HG02642 (cell line): ENCODE results near the gene FAM241B.
A peak's percentile ranks its signal among the peaks of the same experiment; 100 is the strongest.

Experiments used
- ATAC-seq: cut with Tn5 transposase; IDR thresholded peaks from one replicate; pipeline ENCODE4 v1.9.1; 2021; ENCODE audit warnings: mild to moderate bottlenecking; ENCODE audit not compliant: unreplicated experiment, poor library complexity

FAM241B gene, protein sequence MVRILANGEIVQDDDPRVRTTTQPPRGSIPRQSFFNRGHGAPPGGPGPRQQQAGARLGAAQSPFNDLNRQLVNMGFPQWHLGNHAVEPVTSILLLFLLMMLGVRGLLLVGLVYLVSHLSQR

DNA sequence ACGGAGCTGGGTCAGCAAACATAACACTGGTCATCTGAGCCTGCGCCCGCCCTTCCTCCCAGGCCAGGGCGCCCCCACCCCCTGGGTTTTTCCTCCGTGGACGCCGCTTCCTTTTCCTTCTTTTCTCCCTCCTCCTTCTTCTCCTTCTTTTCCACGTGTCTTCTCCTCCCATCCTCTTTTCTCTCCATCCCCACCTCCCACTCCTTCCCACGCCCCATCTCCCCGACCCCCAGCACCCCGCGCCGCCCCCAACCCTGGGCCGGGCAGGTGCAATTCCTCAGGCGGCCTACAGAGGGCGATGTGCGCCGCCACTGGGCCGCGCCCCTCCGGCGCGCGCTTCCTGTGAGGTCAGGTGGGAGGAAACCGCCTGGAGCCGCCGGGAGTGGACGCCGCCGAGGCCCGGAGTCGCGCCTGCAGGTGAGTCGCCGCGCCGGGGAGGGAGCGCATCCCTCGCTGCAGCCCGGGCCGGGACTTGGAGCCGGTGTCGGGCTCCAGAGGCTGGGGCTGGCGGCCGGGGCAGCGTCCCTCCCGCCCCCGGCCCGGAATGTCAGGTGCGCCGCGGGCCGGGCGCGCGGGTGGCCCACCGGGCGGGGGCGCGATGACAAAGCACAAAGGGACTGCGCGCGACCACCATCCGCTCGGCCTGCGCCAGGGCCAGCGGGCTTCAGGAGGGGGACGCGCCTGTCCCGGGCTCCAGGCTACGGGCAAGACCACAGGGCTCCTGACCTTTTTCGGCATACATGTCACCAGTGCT lies at the start of gene FAM241B:
FAM241B (plus strand) TSS at position 351 of the 754 bp plus-strand sequence. CDS start 1,497 bp downstream, outside the sequence.
- ATAC-seq, result peak; percentile 57

DNA sequence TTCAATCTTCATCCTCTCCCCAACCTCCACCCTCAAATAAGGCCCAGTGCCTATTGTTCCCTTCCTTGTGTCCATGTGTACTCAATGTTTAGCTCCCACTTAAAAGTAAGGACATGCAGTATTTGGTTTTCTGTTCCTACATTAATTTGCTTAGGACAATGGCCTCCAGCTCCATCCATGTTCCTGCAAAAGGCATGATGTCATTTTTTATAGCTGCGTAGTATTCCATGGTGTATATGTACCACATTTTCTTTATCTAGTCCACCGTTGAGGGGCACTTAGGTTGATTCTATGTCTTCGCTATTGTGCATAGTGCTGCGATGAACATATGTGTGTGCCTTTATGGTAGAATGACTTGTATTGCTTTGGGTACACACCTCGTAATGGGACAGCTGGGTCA lies 49.6 kb upstream of the FAM241B start:
- no peak for ATAC-seq

DNA sequence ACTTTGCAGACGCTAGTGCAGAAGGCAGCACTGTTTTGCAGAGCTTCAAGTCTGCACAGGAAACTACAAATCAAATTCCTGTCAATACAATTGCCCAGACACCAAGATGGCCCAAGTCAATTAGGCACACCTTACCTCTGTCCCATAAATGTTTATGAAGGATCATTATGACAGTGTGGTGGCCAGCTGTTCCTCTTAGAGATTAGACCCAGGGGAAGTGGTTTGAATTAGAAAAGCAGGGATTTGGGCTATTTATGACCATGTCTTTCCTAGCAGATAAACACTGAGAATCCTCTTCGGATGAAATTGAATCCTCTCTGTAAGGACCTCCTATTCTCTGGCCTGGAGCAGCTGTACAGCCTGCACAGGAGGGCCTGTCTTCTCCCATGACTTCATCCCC lies 46.9 kb upstream of the FAM241B start:
- ATAC-seq, result no peak

- no peak for ATAC-seq
These were observed 45.4 kb upstream of the FAM241B start for GRCh38 chr10:69584624-69585023.

- ATAC-seq, result no peak
These were observed 41.7 kb upstream of the FAM241B start for GRCh38 chr10:69588358-69588757.

DNA sequence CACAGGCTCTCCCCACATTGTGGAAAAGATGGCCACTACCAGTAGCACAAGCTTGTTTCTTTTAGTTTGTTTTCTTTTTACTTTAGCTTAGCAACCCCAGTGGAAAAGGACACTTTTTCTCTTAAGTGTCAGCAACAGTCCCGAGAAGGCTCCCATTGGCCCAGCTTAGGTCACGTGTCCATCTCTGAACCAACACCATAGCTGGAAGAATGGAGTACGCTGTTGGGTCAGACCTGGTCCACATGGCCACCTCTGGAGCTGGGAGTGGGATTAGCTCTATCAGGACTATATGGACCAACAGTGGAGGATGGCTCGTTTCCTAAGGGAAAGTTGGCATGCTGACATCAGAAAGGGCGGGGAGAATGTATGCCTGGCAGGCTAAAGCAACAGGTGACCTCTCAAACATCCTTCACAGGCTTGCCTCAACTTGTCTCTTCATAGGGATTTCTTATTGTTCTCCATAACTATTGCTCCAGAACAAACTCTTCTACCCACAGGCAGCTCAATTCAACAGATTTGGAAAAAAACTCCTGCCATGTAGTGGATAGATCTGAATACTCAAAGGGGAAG lies 29.2 kb upstream of the FAM241B start:
- no peak for ATAC-seq

DNA sequence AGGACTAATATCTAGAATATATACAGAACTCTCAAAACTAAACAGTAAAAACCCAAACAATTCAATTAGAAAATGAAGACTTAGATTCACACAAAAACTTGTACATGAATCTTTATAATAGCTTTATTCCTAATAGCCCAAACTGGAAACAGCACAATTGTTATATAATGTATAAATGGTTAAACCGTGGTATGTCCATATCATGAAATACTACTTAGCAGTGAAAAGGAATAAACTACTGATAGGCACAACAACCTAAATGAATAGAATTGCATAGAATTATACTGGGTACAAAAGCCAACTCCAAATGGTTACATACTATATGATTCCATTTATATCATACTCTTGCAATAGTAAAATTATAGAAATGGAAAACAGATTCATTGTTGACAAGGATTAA lies 21.0 kb upstream of the FAM241B start:
- ATAC-seq, result no peak

GRCh38 chr10:69612760-69613159 lies 17.3 kb upstream of the FAM241B start:
- no peak for ATAC-seq

DNA sequence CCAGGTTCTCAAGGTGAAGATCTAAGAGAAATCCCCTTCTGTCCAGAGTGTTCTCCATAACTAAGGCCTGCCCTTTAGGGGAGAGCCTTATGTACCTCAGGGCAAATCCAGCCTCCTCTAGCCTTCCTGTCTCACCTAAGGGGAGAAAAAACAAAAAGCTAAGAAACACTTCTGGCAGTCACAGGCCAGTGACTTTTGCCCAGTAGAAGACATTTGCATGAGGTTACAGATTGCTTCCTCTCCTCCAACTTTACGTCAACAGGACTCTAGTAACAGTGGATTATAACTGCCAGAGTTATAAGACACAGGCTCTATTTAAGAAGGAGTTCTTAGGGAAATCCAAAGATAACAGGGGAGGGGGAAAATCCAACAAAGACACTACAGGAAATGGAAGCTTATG lies 15.9 kb upstream of the FAM241B start:
- ATAC-seq, result no peak

GRCh38 chr10:69616358-69616757 lies 13.7 kb upstream of the FAM241B start:
- no peak for ATAC-seq

- no peak for ATAC-seq
These were observed 11.3 kb upstream of the FAM241B start for GRCh38 chr10:69618746-69619145.

- ATAC-seq, result no peak
These were observed 10.4 kb upstream of the FAM241B start for GRCh38 chr10:69619626-69620025.

DNA sequence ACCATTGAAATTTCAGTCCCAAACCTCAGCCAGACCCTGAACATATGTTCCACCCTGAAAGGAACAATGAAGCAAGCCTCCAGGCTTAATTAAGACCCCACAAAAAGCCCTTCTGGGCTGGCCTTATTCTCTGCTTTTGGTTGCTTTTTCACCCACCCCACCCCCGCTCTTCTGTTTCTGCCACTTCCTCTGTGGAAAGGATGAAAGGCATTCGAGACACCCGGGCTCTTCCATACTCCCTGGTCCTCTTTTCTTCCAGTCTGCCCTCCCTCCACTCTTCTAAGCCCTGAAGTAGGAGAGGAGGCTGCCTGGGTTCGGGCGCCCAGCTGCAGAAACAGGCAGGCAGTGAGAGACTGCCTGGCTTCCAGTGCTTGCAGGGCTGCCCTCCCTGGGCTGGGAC lies 9.4 kb upstream of the FAM241B start:
- ATAC-seq, result no peak

GRCh38 chr10:69624245-69624786 lies 5.7 kb upstream of the FAM241B start:
- no peak for ATAC-seq

GRCh38 chr10:69626826-69627225 lies 3.2 kb upstream of the FAM241B start:
- no peak for ATAC-seq

- ATAC-seq, result no peak
These were observed 1.2 kb upstream of the FAM241B start for GRCh38 chr10:69628891-69629290.

- ATAC-seq, result no peak
These were observed 539 bp upstream of the FAM241B start for GRCh38 chr10:69629519-69629896.

DNA sequence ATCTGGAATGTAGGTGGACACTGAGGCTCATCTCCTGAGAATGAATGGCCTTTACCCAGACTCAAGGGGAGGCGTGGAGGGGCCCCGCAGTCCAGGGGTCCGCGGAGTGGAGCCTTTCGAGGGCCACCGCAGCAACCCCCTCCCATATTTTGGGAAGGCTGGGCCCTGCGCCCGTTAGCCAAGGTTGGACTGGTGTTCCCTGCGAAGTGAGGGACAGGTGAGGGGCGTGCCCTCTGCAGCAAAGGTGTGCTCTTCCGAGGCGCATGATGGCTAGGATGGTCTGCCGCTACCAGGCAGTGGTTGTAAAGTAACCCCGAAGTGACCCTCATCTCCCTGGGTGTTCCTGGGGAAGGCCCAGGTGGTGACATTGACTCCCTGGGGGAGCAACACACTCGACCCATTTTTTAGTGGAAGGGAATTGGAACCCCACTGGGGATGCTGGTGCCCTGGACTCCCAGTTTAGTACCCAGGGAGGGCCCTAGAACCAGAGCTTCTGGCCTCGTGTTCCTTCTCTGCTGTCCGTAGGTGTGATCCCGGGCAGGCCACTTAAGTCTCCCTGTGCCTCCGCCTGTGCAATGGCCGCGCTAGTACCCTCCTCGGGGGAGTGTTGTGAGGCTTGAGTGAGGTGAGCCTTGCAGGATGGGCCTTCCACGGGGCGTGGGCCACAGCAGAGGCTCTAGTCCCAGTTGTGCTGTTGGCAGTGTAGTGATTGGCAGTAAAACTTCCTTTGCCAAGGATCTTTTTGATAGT lies 779 bp downstream of the FAM241B start:
- no peak for ATAC-seq

DNA sequence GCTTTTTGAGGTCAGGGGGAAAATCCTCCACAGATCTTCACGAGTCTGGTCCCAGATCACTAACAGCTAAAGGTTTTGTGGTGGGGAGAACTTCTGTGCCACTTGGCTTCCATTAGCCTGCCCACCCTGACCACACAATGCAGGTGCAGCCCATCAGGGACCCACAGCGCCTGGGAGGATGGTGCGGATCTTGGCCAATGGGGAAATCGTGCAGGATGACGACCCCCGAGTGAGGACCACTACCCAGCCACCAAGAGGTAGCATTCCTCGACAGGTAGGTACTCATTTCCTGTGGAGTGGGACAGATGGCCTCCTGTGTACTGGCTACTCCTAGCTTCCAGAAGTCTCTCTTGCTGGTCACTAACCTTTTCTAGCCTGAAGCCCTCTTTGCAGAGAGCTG lies 1.5 kb downstream of the FAM241B start:
- ATAC-seq, result no peak

DNA sequence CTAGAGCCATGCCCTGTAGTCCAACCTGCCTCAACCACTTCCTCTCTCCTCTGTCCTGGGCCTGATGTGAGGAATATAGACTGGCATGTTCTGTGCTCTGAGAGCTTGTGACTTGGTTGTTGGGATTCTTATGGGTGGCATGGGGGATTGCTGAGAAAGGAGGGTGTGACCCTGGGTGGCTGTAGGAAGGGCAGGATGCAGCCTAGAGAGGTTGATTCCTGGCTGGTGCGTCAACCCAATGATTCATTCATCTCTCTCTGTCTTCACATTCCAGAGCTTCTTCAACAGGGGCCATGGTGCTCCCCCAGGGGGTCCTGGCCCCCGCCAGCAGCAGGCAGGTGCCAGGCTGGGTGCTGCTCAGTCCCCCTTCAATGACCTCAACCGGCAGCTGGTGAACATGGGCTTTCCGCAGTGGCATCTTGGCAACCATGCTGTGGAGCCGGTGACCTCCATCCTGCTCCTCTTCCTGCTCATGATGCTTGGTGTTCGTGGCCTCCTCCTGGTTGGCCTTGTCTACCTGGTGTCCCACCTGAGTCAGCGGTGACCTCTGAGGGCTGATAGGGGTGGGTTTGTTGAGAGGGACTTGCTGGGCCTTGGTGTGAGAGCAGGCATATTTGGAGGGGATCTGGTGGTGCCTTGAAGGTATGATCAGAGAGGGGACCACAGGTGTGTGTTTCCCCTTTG lies 2.6 kb downstream of the FAM241B start:
- no peak for ATAC-seq
